HepG2 (cell line): ENCODE measurements around the gene WDR82.

Experiments used
- CTCF ChIP-seq: sonication (generic); formaldehyde crosslinking; IDR thresholded peaks from 2 replicates; pipeline ENCODE4 v1.5.0; 2020; ENCODE audit warnings: mild to moderate bottlenecking, missing genetic modification reagents, moderate library complexity
- EP300 ChIP-seq, 3 experiments: sonication (generic) in 1 of 3; formaldehyde crosslinking in 1 of 3; IDR thresholded peaks; 2 replicates each; pipeline versions ENCODE4 v1.5.1 to v1.6.1; 2011 to 2020; ENCODE audit warnings: low read depth in 2 of 3, low read length in 2 of 3, borderline replicate concordance in 1 of 3, improper control_type of control experiment in 1 of 3, mild to moderate bottlenecking in 1 of 3, missing genetic modification reagents in 1 of 3, moderate library complexity in 1 of 3
- HNRNPK ChIP-seq: fragments of 200-400 bp; formaldehyde crosslinking; IDR thresholded peaks from 2 replicates; pipeline ENCODE4 v1.6.1; 2018; ENCODE audit warnings: low read length, low read depth, moderate library complexity, mild to moderate bottlenecking; ENCODE audit not compliant: poor library complexity, severe bottlenecking
- POGK ChIP-seq: sonication (generic); formaldehyde crosslinking; conservative IDR thresholded peaks from 2 replicates; pipeline ENCODE4 v1.8.0; 2022; ENCODE audit warnings: mild to moderate bottlenecking, moderate library complexity, missing genetic modification reagents
- SP2 ChIP-seq: sonication (generic); formaldehyde crosslinking; IDR thresholded peaks from 2 replicates; pipeline ENCODE4 v1.5.1; 2020; ENCODE audit warnings: mild to moderate bottlenecking, missing genetic modification reagents
- STAG1 ChIP-seq: sonication (generic); formaldehyde crosslinking; IDR thresholded peaks from 2 replicates; pipeline ENCODE4 v1.4.0; 2020; ENCODE audit warnings: missing genetic modification reagents
- ZNF432 ChIP-seq: sonication (generic); formaldehyde crosslinking; IDR thresholded peaks from 2 replicates; pipeline ENCODE4 v1.5.0; 2020; ENCODE audit warnings: missing genetic modification reagents, mild to moderate bottlenecking, borderline replicate concordance

- TF ChIP-seq POGK (CRISPR knock-in tag) (no peak), STAG1 (CRISPR knock-in tag) (no peak), ZNF432 (CRISPR knock-in tag) (no peak), HNRNPK (no peak), EP300 (IDR thresholded peaks at IDR 0.05; ENCODE audit: low read depth in 2 of 2, low read length in 2 of 2) (no peak), EP300 (CRISPR knock-in tag; IDR thresholded peaks at IDR 0.05; ENCODE audit: borderline replicate concordance) (no peak), SP2 (CRISPR knock-in tag) (no peak), CTCF (no peak)
These were observed 41.3 kb downstream of the WDR82 start for GRCh38 chr3:52237006-52237656.
